Dermis microvascular lymphatic vessel endothelial cell (primary cell): ENCODE data around the gene RAD51B. TPM values are rescaled to one million over a fixed set of nuclear protein-coding genes. Genes with fewer than 3 reads are reported as not detected.

Source experiments
- DNase-seq, 2 donors: peaks; one replicate each; pipeline versions ENCODE4 v3.0.0 to v3.0.0-alpha.2; 2010; ENCODE audit warnings: low read depth in 2 of 2
- total RNA-seq: library from RNA; depleted of rRNA; stranded (reverse); fragments of >200 nt; gene quantifications from 2 replicates; pipeline ENCODE4 v1.2.1, GENCODE V29; 2014

RAD51B gene
- total RNA-seq, 1 donor from 2014 or later: 9.2 TPM

DNA sequence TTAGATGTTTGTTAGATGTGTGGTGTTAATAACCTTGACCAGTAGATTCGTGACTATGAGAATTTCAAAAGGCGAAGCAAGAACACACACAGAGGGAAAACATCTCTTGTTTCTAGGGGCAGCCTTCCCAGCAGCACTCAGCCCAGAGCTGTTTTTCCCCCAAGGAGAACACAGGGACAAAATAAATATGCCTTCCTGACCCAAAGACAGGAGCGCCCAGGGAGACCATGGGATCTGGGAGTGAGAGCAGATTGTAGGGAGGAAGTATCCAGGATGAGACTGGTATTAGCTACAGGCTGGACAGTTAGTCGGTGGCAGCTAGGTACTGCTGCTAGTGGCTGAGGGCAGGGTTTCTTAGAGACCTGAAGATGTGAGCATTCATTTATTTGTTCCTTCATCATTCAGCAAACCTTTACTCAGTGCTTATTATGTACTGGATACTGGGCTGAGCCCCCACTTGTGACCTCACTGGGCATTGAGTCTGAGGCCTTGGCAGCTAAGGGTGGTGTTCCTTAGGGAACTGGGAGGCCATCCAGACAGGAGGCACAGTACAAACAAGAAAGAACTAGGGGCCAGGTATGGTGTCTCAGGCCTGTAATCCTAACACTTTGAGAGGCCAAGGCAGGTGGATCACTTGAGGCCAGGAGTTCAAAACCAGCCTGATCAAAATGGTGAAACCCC is 503.5 kb downstream of the RAD51B start:
- no peak for DNase-seq

- no peak for DNase-seq
These were observed 505.8 kb downstream of the RAD51B start for GRCh38 chr14:68325267-68325807.

DNA sequence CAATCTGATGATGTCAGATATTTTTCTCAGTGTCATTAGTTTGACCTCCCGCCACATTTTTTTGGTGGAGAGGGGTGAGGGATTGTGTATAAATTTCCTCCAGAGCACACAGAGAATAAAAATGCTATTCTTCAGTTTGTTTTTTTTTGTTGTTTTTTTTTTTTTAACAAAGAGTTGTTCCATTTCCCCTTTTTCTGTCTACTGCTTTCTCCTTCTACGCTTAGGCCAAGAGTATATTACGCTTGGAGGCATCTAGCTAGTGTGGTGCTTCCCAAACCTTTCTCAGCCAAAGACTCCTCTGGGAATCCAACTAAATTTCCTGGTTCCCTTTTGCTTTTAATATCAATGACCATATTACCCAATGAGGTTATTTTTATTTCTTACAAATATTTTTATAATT is 507.7 kb downstream of the RAD51B start:
- DNase-seq: no peak

DNA sequence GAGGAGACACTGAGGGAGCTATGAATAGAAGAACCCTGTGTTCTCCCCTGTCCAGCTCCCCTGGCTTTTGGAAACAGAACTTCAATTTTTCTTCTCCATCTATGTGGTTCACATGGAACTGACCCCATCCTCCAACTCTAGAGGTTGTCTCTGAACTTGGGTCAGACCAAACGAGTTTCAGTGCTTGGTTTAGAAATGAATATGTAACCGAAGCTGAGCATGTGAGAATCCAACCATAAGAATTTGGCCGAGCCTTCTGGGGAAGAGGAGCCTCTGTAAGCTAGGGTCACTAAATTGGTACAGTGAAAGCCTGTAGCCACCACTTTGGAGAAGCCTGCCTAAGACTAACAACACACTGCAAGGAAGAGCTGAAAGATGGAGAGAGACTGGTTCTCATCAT is 508.9 kb downstream of the RAD51B start:
- no peak for DNase-seq

GRCh38 chr14:68331426-68331825 is 511.8 kb downstream of the RAD51B start:
- no peak for DNase-seq

DNA sequence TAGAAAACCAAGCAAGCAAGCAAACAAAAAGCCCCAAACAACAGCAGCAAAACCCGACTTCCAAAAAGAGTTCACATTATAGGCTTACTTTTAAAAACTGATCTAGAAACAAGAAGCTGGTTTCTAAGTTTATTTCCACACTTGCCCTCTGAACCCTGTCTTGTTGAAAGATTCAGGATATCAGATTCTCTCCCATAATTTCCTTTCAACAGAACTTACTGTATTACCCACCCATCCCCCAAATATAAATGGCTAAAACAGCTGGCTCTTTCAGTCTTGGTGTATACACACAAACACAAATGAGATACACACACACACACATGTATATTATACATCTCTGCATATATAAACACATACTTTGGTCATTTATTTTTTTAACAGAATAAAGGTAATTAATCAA is 512.4 kb downstream of the RAD51B start:
- DNase-seq: no peak

DNA sequence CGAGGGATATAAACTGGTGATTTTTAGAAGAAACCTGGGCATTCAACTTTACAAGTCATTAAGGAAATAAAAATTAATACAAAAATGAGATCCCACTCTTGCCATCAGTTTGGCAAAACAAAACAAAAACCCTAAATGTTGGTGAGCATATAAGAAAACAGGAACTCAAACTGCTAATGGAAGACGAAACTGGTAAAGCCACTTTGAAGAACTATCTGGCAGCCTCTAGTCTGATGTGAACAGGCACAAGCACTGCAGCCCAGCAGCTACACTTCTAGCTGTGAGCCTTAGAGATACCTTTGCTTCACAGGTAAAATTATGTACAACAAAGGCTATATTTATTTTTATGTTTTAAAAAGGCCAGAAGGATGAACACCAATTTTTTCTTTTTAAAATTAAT is 513.7 kb downstream of the RAD51B start:
- DNase-seq: no peak

DNA sequence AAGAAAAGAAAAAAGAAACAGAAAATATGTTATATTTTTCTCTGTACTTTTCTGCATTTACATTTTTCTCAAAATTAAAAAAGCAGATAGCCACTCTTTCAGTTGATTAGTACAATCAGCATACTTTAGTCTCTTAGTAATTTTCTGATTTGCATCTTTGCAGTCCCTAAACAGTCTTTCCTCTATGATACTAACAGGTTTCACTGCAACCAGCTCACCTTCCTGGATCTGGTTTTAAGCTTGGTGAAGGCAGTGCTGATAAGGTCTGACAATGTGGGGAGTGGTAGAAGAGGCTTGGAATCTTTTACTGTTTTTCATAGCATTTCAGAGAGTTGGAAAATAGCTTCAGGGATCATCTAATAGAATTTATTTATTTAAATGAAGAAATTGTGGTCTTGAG is 515.7 kb downstream of the RAD51B start:
- no peak for DNase-seq

- DNase-seq: no peak
These were observed 516.6 kb downstream of the RAD51B start for GRCh38 chr14:68336165-68336564.

GRCh38 chr14:68337279-68337678 is 517.7 kb downstream of the RAD51B start:
- DNase-seq: no peak

DNA sequence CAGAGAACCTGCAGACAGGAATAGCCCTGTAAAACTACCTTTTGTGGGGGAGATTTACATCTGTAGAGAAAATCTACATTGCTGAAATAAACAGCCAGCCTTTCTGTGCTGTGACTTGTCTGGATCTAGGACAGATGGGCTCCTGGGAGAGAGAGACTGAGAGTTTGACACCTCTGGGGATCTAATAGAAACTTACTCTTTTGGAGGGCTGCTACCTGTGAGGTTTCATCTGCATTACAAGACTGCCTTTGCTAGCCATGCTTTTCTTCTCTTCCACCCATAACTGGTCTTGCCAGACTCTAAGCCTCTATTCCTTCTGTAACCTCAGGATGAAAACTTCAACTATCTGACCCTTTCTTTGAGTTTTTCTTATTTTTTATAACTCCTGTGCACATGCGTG is 520.7 kb downstream of the RAD51B start:
- DNase-seq: no peak

DNA sequence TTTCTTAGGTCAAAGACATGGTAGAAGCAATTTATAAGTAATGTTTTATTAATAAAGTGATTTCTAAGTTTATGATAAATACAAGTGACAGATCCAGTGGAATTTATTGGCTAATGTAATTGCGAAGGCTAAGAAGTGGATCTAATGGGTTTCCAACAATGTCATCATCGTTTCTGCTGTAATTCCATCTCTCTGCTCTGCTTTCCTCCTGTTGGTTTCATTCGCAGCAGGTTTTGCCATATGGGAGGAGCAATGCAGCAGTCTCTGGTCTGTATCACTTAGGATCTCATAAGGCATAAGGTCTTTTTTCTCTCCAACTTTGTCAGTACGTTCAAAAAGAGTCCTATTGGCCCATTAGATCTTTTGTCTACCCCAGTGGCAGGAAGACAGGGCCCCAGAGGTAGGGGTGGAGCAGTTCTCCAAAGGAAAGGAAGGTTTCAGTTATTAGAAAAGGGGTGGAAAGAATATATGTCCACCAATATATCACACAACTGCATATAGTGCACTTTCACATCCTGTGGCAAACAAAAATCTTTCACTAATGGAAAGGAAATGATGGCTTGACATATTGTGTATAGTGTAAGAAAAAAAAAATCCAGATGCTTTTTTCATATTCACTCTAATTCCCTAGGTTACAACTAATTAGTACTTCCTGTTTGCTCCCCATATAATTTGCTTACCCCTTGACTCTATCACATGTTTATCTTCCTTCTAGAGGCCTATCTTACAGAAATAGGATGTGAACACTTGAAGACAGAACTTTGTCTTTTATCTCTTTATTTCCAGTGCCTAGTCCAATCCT is 522.0 kb downstream of the RAD51B start:
- no peak for DNase-seq

DNA sequence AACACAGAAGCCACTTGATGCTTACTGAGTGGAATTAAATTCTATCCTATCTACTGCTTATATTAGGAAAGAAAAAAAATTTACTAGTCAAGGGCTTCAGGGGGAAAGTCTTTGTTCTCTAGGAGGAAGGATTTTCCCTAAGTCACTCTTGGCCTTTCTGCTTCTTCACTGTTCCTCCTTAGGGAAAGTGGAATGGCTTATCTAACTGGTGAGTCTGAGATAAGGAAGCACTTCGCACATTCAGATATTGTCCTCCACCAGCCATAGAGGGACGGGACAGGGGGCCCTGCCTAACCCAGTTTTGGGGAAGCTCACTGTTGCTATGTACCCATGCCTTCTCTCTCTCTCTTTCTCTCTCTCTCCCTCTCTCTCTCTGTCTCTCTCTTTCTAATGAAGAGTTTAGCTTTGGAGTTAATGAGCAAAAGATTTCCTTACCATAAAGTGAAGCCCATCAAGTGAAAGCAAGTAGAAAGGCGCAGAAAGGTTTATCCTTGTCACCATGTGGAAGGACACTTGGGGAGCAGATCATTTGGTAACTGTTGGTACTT is 522.7 kb downstream of the RAD51B start:
- no peak for DNase-seq

DNA sequence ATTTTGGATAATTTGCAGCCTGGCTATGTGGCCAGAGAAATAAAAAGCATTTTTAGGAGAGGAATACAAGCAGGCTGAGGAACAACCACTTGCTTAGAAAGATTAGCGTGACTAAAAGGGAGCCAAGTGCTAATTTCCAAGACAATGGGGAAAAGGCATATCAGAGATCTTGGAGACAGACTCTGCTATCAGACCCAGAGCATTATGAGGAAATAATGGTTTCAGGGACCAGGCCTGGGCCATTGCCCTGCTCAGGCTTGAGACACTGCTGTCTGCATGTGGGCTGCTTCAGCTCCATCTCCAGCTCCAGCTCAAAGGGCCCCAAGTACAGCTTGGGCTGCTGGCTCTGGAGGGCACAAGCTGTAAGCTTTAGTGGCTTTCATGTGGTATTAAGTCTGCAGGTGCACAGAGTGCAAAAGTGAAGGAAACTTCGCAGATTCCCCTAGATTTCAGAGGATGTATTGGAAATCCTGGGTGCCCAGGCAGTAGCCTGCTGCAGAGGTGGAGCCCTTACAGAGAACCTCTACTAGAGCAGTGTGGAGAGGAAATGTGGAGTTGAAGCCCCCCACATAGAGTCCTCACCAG is 524.0 kb downstream of the RAD51B start:
- no peak for DNase-seq

- no peak for DNase-seq
These were observed 526.2 kb downstream of the RAD51B start for GRCh38 chr14:68345738-68346137.

GRCh38 chr14:68346556-68347343 is 527.2 kb downstream of the RAD51B start:
- DNase-seq: no peak

DNA sequence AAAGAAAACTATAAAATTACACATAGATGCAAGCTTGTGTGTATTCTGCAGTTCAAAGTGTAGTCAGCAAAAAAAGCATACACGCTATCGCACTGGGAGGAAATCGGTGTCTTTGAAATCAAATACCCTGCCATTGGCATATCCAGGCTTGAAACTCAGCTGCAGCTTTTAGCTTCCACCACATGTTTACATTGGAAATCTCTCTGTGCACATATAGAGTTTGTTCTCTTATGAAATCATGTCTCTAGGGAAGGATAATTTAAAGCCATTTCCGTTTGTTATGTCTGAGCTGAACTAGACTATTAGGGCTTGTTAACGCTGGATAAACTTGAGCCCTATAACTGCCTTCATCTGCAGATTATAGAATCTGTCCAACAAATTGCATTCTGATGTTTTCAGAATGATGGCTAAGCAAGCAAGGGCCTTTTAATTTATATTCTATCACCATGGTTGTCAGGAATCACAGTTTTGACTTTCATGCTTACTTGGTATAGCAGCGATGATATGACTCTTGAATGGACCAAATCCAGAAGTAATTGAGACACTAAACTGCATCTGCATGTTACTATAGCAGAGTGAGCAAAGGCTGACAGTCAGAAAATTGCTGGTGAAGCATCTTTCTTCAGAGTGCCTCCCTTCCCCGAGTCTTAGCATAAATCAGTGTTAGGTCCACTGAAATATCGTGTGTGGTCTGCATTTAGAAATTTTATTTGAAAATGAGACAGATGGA is 530.5 kb downstream of the RAD51B start:
- peak in 1 of 2 donors; percentile 50 for DNase-seq

DNA sequence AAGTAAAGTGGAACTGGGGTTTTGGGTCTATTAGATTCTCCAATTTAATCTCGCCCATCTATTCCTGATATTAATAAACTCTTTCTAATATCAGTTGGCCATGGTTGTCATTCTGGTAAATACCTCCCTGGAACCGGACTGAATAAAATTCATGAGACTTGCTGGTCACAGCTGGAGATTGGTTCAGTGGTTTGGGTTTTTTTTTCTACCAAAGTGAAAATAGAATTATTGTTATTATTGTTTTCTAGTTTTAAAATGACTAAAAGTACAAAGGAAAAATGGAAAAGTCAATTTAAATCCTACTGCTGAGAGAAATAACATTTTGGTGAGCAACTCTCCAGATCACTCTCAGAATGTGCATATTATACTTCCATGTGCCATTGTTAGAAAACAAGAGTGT is 535.8 kb downstream of the RAD51B start:
- no peak for DNase-seq

- DNase-seq: peak in 1 of 2 donors; percentile 27
These were observed 538.2 kb downstream of the RAD51B start for GRCh38 chr14:68357777-68358176.

DNA sequence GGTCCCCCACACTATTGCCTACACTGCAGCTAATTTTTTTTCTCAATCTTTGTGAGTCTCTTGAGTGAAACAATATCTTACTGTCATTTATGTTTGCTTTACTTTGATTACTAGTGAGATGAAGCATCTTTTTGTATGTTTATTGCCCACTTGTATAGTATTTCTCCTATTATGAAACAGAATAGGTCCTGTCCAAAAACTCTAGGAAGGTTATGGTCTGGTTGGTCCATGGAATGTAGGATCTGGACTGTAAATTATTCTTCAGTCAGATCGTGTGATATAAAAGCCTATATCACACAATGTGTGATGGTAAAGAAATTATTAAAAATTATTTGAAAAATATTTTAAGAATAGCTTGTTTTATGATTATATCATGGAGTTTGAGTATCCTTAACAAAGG is 538.9 kb downstream of the RAD51B start:
- DNase-seq: no peak
